GM18526 (cell line): ENCODE measurements around the gene PIPOX.

ENCODE experiments used
- POLR2A ChIP-seq: IDR thresholded peaks from 3 replicates; pipeline ENCODE4 v1.6.1; 2011; ENCODE audit not compliant: insufficient read length; ENCODE audit errors: extremely low read depth

The PIPOX gene

DNA sequence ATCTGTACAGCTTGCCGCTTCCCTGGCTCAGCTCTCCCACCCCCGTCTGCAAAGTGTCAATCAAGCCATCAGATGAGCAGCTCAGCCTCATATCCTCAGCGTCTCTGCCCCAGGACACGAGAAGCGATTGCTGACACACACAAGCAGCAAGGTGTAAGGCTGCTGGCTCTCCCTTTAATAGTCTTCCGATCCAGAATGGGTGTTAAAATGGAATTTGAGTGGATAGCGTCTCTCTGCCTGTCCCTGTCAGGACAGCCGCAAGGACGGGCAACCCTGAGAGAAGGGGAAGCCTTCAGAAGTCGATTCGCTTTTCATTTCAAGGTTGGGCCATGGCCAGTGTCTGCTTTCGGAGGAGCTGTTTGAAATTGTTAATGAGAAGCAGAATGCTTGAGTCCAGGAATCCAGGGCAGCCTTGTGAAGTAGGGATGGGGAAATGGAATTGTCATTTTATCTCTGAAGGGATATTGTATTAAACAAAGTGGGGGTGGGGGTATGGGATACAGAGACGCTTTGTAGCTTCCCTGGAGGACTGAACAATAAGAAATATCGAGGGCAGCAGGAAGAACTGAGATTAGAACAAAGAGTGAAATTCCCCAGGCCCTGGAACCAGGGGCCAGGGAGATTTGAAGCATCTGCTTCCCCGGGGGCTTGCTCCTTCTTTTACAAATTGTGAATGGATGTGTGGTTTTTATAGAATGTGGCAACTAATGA lies 4.7 kb upstream of the PIPOX start:
- no peak for TF ChIP-seq POLR2A

DNA sequence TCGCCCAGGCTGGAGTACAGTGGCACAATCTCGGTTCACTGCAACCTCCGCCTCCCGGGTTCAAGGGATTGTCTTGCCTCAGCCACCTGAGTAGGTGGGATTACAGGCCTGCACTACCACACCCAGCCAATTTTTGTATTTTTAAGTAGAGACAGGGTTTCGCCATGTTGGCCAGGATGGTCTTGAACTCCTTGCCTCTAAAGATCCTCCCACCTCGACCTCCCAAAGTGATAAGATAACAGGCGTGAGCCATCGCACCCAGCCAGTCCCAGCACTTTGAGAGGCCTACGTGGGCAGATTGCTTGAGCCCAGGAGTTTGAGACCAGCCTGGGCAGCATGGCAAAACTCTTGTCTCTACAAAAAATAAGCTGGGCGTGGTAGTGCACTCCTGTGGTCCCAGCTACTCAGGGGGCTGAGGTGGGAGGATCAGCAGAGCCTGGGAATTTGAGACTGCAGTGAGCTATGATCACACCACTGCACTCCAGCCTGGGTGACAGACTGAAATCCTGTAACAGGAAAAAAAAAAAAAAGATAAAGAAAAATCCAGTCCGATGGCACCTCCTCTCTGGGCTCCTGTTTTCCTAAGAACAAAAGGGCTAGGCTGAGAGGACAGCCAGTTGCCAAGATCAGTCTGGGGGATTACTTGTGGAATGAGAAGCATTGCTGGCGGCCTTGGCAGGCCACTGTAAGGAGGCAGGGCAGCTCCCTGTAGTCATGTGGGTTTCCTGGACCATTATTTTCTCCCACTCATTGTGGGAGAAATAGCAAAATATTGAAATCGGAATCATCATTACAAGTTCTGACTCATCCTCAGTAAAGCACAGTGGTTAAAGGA lies 3.0 kb upstream of the PIPOX start:
- no peak for TF ChIP-seq POLR2A

DNA sequence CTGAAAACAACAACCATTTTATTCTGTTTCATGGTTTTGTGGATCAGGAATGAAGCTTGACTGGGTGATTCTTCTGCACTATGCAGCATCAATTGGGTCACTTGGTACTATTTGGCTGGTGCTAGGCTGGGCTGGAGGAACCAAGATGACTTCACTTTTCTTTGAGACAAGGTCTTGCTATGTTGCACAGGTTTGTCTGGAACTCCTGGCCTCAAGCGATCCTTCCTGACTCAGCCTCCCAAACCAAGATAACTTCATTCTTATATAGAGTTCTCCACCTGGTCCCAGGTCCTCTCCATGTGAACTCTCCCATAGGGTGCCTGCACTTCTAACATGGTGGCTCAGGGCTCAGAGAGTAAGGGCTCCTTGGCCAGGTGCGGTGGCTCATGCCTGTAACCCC lies 1.9 kb upstream of the PIPOX start:
- TF ChIP-seq POLR2A, result no peak

DNA sequence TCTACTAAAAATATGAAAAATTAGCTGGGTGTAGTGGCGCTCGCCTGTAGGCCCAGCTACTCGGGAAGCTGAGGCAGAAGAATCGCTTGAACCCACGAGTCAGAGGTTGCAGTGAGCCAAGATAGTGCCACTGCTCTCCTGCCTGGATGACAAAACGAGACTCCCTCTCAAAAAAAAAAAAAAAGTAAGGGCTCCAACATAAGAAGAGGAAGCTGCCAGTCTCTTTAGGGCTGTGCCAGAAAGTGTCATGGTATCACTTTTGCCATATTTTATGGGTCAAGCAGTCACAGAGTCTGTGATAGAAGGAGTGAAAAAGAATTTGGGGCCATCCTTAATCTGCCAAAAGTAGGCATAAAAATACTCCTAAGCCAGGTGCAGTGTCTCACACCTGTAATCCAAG lies 1.4 kb upstream of the PIPOX start:
- no peak for TF ChIP-seq POLR2A

DNA sequence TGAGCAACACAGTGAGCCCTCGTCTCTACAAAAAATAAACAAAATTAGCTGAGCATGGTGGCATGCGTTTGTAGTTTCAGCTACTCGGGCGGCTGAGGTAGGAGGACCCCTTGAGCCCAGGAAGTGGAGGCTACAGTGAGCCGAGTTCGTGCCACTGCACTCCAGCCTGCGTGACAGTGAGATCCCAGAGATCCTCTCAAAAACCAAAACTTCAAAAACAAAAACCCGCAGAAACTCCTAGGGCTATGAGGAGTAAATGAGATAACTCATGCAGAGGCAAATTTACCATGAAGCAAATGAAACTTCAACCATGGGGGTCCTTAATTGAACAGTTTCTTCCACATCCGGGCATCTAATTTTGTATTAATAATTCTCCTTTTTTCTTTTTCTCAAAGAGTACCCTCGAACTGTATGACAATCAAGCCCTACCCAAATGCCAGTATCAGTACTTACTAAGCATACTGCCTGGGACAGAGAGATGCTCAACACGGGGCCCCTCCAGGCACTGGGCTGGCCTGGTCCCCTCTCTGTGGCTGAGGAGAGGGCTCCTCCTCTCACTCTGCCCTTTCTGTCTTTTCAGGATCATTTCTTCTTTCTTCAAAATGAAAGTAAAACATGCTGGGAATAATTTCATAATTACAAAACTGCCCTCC lies 789 bp upstream of the PIPOX start:
- TF ChIP-seq POLR2A, result no peak

DNA sequence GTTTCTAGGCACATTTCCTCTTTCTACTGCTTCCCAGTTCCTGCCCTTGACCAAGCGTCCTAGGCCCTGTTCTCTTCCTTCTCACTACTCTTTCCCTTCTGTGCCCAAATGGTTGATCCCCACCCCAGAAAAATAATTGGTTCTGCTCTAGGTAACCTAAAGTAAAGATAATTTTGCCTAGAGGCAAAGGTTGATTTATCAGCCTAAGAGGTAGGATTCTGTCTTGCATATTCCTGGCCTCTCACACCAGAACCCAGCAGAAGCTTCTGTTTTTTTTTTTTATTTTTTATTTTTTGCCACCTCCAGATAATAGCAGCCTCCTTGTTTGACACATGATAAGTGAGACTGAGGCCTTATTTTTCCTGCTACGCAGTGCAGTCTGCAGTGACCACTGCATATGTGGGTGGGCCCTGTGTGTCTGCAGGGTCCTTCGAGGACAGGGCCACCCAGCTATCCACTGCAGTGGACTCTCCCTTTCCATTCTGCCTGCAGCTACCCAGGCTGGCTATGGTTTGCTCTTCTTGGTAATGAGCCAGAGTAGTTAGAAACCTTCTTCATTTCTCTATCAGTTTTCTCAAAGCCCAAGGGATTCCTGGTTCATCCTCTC lies 701 bp downstream of the PIPOX start:
- TF ChIP-seq POLR2A, result no peak

DNA sequence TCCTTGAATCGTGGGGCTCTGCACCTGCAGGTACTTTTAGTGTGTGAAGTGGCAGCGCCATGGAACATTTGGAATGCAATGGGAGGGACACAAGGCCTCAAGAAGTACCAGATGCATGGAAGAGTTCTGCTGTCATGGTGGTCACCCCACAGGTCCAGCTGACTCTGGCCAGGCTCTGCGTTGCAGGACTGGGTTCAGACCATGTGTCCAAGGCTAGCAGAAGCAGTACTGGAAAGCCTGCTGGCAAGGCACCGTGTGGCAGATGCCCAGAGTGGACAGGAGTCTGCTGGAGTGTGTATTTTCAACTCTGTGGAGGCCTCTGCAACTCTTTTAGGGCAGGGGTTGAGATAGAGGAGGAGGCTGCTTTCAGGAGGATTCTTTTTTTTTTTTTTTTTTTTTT lies 2.1 kb downstream of the PIPOX start:
- TF ChIP-seq POLR2A, result no peak

DNA sequence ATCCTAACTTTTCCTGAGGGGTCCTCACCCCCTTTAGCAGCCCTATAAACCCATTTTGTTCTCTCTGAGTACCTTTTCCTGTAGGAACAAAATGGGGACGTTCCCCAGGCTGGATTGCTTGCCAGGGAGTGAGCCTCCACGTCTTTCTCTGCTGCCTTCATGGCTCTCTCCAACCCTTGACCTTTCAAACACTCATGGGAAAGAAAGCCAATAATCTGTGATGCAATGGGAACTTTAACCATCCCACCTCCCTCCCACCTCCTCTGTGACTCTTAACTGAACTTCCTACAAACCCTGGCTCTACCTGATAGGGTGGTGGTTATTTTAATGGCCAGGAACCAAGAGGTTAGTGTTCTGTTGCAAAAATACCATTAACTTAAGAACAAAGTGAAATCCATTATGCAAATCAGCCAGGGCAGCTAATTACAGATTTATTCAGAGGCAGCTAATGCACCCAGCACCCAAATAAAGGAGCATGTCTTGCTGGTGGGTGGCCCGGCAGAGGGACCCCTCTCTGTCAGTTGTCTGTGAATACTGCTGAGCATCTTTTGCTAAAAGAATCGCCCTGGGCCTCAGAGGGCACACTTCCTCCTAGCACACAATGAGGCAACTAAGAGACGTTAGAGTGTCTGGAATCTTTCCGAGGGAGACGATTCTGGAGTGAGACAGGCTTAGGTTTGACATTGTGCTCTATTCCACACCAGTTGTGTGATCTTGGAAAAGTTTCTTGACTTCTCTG lies 3.0 kb downstream of the PIPOX start:
- TF ChIP-seq POLR2A, result no peak

DNA sequence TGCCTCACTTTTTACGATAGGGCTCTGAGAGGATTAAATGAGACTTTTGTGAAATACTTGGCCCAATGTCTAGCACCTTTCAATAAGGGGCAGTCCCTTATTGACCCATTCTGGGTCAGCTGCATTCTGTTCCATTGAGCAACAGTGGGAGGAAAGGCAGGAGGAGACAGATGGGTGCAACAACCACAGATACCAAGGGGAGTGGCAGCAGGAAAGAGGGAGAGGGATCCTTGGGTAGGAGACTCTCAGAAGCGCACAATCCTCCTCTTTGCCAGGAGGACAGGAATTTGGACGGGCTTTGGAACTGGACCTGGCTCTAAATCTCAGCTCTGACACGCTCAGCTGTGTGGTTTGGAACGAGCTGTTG lies 3.5 kb downstream of the PIPOX start:
- TF ChIP-seq POLR2A, result no peak

DNA sequence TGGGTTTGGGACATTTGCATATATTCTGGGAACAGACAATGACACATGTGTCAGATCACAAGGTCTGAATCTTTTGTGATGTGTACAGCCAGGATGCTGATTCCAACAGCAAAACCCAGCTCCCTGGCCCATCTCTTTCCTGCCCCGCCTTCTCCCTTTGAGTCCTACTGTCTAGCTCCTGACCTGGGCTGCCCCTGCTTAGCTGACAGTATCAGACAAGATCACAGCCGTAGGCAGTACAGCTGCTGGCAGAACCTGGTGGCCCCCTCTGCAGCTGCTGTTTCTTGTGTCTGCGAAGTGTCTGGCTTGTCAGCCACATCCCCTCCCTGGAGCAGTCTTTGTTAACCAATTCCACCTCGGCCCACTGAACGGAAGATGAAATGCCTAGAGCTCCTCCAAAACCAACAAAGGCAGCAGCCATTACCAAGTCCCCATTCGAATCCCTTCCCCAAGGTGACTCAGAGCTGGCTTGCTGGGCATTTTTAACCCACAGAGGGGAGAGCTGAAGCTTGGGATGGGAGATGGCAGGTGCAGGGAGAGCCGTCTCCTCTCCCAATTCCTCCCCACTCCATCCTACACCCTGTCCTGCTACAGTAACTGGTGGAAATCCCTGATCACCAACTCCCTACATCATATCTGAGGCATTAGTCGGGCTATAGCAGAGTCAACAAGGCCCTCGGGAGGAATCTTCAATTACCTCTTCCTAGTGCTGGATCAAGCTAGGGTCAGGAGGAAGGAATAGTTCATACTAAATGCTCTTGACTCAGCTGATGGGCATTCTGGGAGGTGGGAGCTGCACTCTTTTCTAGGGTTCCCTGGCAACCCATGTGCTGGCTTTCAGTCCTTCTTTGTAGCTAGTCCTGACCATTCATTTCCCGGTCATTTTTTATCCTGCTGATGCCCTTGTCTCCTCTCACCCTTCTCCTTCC lies 5.8 kb downstream of the PIPOX start:
- TF ChIP-seq POLR2A, result no peak

DNA sequence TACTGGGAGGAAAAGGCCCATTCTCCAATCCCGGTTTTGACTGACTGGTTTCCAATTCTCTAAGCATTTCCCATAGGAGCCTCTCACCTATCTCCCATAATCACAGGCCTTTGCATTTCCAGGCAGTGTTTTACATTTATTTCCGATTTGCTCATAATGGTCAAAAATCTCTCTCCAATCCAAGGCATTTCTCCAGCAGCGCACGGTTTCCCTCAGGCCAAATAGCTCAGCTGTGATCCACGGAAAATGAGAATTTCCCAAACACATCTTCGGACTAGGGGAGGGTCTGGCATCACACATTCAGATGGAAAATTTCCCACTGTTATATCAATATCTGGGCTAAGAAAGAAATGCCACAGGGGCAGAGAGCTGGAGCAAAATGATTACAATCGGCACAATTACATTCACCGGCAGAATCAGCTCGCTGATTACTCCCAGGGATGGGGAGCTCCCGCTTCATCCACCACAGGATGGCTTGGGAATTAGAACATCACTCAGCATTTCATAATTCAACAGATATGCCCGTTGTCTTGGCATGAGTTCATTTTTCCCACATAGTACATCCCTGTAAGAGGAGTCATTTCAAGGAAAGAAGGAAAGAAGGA lies 6.7 kb downstream of the PIPOX start:
- no peak for TF ChIP-seq POLR2A

DNA sequence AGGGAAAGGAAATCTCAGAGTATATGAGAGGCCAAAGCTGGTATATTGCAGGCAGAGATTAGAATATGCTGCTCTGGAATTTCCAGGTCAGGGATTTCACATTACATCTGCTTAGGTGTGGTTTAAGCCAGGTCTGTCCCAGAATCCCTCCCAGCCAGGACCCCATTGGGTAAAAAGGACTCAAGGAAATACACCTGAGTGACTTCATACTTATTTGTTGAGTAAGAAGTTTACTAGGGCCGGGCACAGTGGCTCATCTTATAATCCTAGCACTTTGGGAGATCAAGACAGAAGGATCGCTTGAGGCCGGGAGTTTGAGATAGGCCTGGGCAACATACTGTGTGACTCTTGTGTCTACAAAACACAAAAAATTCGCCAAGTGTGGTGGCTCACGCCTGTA lies 7.2 kb downstream of the PIPOX start:
- no peak for TF ChIP-seq POLR2A

DNA sequence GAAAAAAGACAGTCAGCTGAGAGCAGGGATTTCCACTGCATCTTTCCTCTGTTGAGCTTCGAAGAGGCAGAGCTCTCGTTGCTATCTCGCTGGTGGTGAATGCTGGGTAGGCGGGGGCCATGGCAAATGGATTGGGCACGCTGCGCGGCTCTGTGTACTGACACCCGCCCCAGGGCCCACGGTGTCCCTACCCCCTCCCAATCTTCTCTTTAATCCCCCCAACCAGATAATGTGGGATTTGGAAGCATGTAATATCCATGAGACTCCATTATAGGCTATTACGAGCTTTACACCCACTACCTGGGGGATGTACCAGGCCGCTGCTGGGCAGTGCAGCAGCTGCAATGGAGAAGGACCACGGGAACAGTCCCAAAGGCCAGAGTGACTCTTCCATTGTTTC lies 8.3 kb downstream of the PIPOX start:
- no peak for TF ChIP-seq POLR2A

DNA sequence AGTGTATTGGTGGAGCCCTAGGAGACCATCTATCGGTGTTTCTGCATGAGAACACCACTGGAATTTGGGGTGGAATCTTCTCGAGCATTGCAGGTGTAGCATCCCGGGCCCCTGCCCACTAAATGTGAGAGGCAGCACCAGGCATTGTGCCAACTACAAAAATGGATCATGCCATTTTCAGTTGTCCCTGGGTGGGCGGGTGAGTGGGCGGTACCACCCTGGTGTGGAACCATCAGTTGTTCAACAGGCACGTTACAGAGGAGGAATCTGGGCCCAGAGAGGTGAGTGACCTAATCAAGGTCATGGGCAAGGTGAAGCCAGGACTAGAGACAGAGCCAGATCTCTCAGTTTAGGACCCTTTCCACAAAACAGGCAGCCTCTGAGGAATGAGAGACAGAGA lies 8.8 kb downstream of the PIPOX start:
- no peak for TF ChIP-seq POLR2A

DNA sequence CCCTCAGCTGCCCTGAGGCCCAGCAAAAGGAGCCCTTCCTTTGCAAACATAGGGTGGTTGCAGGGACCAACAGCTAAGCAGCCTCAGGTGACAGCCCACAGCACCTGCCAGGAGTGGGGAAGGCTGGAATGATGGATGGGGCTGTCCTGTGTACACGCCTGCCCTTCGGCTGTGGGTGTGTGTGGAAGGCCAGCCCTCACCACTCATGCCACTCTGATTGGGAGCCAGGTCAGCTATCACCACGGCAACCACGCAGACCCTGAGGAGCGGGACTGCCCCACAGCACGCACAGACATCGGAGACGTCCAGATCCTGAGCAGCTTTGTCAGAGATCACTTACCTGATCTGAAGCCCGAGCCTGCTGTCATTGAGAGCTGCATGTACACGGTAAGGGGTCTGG lies 11.9 kb downstream of the PIPOX start:
- TF ChIP-seq POLR2A, result no peak
